HL-60 (cell line): Measurements from ENCODE around the gene ARHGEF16.

Experiments
- CTCF ChIP-seq: IDR thresholded peaks from one replicate; pipeline ENCODE4 v1.5.1; 2011; ENCODE audit warnings: low read length, control low read depth, inconsistent platforms; ENCODE audit not compliant: insufficient read depth
- GABPA ChIP-seq: IDR thresholded peaks from 2 replicates; pipeline ENCODE4 v1.6.1; 2012; ENCODE audit warnings: low read depth
- POLR2AphosphoS5 ChIP-seq: IDR thresholded peaks from 2 replicates; pipeline ENCODE4 v1.6.1; 2012; ENCODE audit warnings: low read depth

- no peak for TF ChIP-seq CTCF
- TF ChIP-seq POLR2AphosphoS5 = no peak
- no peak for TF ChIP-seq GABPA
Observed at GRCh38 chr1:3465935-3466321, 11.5 kb downstream of the ARHGEF16 start.
